SIG-M5 treated with dmso at 0.1 percent for 504 hours (cell line): Measurements from ENCODE around the gene SLC9A9.

Experiments
- DNase-seq: peaks from one replicate; lab custom pipeline; 2025; ENCODE audit not compliant: unreplicated experiment; lab: John Stamatoyannopoulos, UW

The SLC9A9 gene

DNA sequence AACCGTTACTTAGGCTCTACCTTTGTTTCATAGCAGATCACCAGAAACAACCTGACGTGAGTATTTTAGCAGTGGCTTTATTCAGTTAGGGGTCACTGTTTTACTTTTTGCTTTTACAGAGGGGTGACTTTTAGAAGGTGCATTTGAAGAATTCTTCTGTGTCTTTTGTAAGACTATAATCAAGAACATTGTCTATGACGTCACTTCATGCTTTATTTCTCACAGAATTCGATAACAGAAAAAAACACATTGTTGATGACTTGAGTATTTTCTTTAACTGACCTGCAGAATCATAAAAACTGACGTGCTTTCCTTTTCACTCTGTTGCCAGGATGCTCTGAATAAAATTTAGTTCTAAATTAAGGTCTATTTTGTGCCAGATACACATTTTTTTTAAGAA, 244.5 kb downstream of the SLC9A9 start:
- no peak for DNase-seq

DNA sequence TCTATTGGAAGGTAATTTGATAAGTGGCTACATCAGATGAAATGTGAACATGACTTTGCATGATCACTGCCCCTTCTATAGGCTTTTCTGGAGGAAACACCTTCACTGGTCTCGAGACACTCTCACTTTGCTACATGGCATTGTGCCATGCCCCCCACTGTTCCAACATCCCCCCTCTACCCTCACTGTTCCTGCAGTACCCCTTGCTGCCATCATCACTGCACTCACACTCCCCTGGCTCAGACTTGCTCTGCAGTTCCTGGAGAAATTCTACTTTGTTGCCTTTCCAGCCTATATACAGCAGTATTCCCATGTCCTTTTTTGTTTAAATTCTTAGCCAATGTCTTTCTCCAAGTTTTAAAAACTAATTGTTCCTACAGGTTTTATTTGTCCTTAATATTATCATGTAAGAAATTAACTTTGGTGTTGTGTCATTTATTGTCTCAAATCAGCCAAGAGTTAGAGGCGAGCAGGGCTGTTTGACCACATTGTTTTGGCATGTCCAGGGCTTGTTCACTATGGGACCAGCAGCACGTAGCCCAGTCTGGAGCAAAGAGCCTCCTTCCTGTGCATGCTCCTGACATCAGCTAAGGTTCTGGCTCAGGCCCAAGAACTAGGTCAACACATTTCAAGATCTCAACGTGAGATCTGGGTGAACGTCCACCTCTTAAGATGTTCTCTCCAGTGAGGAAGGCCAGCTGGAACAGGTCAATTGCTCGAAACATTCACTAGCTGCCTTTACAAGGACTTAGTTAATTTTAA, 246.4 kb downstream of the SLC9A9 start:
- DNase-seq, result no peak

DNA sequence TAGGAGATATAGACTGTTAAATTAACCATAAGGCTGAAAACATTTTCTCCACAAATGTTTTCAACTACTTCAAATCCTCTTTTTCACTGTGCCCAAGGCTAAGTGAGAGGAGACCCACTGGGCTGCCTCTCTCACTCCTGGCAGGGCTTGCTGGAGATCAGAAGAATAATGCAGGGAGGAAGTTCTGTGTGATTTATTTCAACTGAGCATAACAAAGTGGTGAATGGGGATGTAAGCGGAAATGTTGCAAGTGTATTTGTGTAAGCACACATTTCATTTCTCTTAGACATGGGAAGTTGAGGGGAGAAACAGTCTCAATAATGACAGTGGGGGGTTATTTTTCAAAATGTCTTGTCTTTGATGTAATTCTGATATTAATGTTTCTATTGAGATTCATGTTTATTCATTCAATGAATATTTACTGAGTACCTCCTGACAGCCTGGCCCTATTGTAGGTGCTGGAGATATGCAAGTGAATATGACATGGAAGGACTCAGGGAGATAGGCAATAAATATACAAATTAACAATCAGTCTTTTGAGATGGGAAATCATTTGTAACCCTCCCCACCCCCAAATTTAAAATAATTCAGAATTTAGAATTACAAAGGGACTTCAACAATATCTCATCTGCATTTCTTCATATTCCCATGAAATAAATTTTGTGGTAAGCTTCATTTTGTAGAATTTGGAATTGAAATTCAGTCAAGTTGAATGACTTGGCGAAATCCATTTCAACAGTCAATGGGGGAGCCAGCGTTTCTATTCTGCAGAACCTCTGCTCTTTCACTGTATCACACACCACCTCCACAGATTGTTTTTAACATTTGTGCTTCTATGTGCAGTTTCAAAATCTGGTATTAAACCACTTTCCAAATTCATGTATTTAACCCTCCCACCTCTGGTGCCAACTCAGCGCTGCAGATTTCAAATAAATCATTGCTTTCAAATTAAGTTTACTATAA, 247.2 kb downstream of the SLC9A9 start:
- DNase-seq, result peak; percentile 69

DNA sequence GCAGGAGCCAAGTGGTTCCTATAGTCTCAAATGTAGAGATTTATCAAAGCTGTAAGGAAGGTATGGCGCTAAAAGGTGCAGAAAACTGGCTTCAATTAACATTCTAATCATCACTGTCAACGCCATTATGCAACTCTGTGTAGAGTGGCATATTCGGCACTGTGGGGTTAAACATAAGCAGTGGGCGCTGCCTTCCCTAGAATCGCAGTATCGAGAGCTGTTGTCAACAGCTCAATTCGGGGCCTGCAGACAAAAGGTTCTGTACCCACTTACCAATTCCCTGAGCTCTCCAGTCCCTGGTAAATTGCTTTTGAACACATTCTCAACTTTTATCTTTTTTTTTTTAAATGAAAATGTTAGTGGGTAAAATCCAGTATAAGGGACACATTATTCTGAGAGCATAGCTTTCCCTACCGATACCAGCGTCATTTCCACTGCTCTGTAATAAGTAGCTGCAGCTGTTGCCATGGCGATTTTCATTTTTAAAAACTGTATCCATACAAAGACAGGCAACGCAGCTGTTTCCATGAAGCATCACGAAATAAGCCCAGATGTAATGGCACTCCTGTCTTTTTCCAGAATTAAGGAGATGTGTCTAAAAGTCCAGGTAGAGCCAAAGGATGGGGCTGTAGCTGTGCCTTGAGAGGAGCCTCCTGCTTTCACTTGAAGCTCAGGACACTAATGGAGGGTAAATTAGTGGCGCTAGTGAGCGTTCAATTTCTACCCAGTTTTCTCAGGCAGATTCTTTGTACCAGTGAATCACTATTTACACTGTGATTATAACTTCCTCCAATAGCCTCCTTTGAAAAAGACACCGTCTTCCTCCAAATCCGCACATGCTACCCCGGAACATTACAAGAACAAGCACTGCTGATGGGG, 250.3 kb downstream of the SLC9A9 start:
- no peak for DNase-seq

DNA sequence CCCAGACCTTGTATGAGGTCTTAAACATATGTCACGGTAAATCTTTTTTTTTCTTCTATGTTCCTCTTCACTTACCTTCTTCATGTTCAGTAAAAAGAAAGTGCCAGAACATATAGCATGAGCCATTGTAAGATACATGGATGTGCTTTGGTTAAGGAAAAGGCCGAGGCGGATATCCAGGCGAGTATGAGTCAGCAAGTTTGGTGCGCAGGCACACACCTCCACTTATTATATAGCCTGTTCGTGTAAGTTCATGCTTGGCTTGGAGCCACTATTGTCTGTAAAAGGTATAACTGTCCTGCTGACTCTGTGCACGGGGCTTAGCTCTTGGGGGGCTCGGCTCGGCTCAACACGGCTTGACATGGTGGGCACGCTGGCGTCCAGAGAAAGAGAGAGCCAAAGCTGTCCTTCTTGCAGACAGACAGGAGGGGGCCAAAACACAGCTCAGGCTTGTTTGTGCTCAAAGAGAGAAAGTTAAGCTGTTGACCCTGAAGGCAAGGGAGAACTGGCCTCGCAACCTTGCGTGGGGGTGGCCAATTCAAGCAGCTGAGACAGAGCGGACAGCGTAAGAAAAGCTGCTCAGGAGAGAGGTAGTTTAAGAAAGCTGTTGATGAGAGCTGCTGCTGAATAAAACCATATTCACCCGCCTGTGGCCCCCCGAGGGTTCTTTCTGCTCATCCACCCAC, 251.2 kb downstream of the SLC9A9 start:
- no peak for DNase-seq

DNA sequence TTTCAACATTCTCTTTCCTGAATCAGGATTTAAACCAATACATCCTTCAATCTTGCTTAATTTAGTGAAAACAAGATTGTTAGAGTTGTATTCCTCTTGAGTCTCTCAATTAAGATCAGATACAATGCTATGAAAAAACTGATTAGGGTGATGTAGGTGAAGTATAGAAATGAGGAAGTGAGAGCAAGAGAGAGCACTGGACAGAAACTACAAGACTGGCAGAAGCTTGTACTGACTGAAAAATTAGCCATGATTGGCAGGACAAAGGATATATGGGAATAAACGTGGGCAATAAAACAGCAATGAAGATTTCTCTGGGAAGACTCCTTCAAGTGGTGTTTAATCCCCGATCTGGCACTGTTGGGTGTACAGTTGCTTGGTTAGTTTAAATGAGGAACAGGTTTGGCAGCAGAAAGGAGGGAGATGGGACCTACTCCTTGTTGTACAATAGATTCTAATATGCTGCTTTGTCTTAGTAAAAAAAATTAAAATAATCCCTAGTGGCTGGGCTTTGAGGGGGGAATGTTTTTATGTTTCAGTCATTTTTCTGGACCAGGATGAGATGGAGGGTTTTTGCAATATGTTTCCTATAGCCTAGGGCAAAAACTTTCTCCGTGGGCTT, 252.7 kb downstream of the SLC9A9 start:
- peak; percentile 17 for DNase-seq

DNA sequence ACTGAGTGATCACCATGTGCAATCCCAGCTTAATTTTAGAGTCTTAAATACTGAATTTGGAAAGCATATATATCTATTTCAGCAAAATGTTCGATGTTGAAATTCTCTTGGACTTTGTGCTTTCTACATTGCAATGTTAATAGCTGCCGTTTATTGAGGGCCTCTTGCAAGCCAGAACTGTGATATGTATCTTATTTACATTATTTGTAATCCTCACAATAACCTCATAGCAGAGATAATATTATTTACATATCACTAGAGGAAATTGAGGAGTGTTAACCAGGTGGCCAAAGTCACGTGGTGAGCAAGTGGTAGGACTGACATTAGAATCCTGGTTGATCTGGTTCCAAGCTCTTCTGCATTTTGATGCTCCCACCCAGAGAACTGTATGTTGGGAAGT, 254.1 kb downstream of the SLC9A9 start:
- DNase-seq, result no peak

DNA sequence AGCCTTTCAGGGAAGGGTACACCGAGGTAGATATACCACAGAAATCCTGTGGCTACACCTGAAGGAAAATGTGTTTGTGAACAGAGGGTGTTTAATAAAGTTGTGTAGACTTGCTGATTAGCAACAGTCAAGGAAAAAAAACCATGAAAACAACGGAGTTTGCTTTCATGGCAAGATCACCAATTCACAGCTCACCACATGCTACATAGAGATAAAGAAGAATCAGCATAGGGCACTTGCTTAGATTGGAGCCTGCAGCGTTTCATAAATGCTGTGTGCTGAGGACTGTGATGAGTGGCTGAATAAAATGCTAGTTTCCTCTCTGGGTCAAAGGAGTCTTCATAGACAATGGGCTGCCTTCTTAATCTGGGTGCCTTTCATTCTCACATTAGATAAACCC, 257.6 kb downstream of the SLC9A9 start:
- no peak for DNase-seq

DNA sequence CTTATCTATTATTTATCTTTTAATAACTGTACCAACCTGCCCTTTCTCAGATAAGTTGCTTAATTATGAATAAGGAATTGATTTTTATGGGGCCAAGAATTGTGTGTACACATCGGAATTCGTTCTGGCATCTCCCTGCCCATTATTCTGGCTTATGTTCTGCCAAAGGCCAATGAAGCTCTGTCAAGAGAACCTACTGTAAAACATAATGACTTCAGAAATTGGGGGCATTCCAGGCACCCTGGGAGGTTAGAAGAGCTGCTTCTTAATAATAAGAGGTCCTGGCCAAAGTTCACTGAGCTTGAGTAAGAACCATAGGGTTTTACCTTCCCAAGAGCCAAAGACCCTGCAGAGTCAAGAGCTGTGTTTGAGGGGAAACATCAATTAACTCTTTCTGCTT, 261.7 kb downstream of the SLC9A9 start:
- no peak for DNase-seq

DNA sequence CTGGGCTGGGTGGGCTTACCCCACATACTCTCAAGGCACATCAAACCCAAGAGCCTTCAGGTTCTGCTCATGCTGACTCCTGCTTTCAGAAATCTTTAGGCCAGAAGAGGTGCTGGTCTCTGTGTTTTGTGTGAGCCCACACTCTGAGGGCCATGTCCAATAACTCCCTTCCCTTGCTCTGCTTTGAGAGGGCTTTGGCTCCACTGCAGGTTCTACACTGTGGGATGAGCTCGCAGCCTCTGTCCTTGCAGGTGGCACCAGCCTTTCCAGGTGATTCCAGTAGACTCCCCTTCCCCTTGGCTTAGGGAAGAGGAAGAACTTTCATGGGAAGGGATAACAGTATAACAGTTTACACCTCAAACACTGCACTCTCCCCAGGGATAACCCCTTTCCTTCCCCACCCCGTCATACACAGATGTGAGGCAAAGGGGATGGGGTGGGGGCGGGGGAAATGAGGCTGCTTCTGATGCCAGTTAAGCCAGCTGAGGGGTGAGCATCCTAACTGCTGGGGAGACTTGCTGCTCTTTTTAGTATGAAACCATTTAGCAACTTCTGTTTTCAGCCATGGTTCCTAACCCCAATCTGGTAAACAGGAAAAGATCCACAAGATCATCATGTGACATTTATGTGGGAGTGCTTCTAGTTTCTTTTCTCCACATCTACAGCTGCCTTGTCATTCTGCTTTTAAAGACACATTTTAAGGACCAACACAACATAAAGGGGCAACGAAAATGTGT, 262.4 kb downstream of the SLC9A9 start:
- peak; percentile 39 for DNase-seq

DNA sequence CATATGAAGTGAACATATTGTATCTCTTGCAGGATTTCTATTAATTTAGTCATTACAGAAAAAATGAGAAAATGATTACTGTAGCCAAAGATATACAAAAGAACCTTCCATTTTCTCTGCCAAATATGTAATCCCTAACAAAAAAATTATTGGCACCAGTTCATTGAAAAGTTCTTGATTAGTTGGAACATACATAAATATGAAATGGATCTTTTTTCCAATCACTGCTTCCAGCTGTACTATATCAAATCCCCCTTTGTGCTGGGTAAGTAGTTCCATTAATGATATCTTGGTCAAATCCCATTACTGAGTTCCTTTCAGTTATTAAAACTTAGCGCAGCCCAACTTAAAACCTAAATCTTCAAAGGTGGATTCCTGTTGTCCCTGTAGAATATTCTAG, 263.8 kb downstream of the SLC9A9 start:
- DNase-seq, result no peak

DNA sequence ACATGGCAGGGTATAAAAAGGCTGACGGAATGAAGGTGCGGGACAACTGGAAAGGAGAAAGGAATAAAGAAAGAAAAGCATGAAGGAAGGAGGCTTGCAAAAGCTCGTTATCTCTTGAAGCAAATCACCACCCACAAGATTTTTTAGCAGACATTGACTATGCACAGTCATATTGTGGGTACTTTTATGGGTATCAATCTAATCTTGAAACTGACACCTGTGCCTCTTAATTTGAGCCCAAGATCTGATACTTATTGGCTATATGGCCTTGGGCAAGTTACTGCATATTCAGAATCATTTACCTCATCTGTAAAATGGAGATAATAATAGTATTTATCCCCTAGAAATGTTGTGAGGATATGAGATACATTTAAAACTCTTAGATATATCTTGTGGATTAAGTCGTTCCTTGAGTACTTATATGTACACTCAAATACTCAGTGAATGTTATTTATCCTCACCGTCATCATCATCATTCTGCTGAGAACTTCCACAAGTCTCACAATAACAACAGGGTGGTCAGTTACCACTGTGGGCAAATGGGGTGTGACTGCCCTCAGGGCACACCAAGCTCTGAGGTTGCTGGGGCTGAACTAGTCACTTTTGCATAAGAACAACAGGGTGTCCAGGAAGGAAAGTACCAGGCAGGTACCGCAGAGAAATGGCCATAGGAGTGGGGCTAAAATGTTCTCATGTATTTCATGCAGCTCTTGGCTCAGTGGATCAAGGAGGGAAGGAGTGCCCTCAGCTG, 266.1 kb downstream of the SLC9A9 start:
- no peak for DNase-seq

DNA sequence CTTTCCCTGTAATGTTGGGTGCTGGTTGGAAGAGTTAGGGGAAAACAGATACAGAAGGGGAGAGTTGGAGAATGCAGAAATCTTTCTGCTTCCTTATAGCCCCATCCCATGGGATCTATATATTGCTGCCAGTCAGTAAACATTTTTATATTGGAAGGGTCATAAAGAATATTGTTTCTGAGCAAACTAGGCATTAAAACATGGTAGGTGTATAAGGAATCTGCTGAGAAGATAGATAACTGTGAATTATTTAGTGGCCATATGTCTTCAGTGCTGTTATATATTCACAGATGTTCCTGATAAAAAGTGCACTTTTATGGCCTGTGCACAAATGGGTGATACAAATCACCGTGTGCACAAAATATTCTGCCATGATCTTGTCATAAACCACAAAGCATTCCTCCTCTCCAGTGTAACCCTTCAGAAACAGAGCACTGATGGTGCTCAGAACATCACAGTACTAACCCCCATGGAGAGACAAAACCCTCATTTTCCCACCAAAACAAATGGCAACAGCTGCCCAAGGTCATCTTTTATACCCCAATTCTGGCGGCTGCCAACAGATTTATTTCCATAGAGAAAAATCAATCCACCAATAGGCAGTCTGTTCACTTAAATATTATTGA, 269.3 kb downstream of the SLC9A9 start:
- DNase-seq, result no peak

DNA sequence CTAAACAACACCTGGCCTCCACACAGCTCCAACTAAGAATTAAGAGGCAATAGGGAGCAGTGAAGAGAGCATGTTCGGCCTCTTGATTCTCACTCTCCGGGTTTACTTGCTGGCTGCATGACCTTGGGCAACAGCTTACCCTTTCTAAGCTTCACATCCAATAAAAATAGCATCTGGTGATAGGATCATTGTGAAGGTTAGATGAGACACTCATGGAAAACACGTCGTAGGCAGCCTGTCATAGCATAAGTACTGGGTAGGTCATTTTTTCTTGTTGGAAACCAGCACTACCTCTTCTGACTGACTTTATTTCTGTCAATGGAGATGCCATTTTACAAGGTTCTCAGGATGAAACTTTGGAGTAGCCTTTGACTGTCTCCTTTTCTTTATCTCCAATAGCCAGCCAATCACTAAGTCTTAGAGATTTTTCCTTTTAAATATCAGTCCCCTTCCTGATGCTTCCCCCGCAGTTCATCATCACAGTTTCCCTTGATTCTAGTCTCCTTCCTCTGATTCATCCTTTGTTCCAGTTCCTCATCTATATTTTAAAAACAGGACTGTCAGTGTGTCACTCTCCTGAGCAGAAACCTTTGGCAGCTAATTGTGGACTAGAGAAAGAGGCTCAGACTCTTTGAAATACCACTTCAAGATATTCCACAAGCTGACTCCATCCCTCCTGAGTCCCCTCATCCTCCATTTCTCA, 271.5 kb downstream of the SLC9A9 start:
- DNase-seq, result no peak

DNA sequence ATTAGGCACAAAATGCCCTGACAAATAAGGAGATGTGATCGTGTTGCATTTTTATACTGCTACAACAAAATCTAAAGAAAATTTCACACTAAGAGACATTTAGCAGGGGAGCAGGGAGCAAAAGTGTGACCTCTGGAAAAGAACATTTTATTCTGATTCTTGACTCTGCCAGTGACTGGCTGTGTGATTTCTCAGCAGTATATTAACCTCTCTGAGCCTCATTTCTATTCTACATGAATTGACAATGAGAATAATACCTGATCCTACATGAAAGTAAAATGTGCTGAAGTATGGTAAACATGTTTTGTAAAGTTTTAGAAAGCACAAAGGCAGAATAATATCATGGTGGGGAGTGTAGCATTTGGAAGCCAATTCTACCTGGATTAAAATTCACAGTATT, 273.3 kb downstream of the SLC9A9 start:
- no peak for DNase-seq

DNA sequence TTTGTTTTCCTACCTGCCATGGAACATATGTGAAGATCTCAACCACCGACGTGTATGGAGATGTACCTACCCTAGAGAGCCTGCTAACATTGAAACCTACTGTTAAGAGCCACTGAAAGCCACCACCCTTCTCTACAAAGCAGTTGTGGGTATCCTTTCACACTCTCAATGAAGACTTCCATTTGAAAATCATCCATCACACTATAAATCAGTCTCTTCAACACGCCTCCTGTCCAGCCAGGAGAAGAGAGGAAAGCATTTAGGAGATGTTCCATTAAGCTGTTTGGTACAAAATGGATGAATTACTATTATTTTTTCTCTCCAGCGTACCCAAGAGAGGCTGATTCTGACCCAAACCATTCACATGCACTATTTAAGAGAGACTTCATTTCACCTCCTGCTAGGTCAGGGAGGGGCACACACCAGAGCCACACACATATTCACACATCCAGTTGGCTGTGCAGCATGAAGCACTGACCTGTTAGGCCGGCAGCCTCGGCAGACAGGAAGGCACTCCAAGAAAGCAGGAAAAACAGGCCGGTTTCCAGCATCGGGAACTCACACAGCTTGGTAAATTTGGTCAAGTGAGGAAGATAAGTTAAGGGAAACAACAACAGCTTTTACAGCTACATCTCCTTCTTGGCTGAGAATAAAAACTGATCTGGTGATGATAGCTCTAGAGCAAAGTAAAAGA, 274.5 kb downstream of the SLC9A9 start:
- no peak for DNase-seq

DNA sequence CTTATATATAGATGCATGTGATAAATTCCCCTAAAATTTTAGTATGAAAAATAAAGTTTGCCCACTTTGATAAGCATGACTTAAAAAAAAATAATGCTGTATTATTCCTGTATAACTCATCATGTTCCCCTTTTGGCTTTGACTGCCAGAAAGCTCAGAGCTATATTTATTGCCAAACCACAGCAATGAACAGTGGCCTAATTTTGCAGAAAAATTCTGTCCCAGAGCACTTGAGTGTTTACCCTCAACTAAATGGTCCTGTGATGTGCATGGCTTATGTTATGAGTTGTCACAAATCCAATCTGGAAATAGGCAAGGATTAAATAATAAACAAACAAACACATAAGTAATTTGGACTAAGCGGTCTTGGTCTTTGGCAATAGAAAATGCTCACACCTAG, 276.7 kb downstream of the SLC9A9 start:
- no peak for DNase-seq
